Caco-2 (cell line): Measurements from ENCODE around the gene UFC1. TPM values are rescaled to one million over a fixed set of nuclear protein-coding genes. Genes with fewer than 3 reads are reported as not detected.

ENCODE experiments used
- BruUV-seq: library from RNA; stranded (reverse); fragments of 400-500 nt; replicated peaks from 2 replicates; lab custom pipeline; 2021; lab: Mats Ljungman, UMichigan
- CTCF ChIA-PET: fragments of 300-600 bp; sonication (Branson Sonifier 250); formaldehyde crosslinking; loops from one replicate; lab custom pipeline; 2022; ENCODE audit warnings: antibody characterized with exemption; lab: Charles Lee
- POLR2A ChIA-PET: fragments of 300-600 bp; sonication (Branson Sonifier 250); formaldehyde crosslinking; loops from one replicate; lab custom pipeline; 2022; ENCODE audit warnings: antibody characterized with exemption; lab: Charles Lee
- DNase-seq, 2 experiments: peaks; one replicate each; pipeline versions ENCODE4 v3.0.0 to v3.0.0-alpha.2; 2020 to 2022
- H3K27me3 ChIP-seq: replicated peaks from 2 replicates; pipeline ENCODE4 v1.6.0; 2011; ENCODE audit warnings: low read length; ENCODE audit not compliant: control insufficient read depth, insufficient read depth
- H3K36me3 ChIP-seq: 2 replicates; pipeline ENCODE4 v1.5.1; 2011; ENCODE audit warnings: low read length; ENCODE audit not compliant: control insufficient read depth, insufficient read depth
- H3K4me1 ChIP-seq: fragments of 250-450 bp; sonication (Bioruptor Pico); 2 replicates; pipeline ENCODE4 v1.5.1; 2020; ENCODE audit warnings: mild to moderate bottlenecking
- H3K4me3 ChIP-seq: 2 replicates; pipeline ENCODE4 v1.5.1; 2011; ENCODE audit warnings: low read depth, mild to moderate bottlenecking, control low read depth, low read length
- H3K9me3 ChIP-seq: fragments of 250-450 bp; sonication (Bioruptor Pico); 2 replicates; pipeline ENCODE4 v1.5.1; 2020; ENCODE audit warnings: mild to moderate bottlenecking, moderate library complexity
- H3K27ac Mint-ChIP-seq: one replicate; pipeline ENCODE4 v1.8.0; 2022; ENCODE audit warnings: mixed read lengths; ENCODE audit not compliant: unreplicated experiment
- H3K27me3 Mint-ChIP-seq: one replicate; pipeline ENCODE4 v1.8.0; 2022; ENCODE audit warnings: mixed read lengths; ENCODE audit not compliant: insufficient read depth, unreplicated experiment
- H3K36me3 Mint-ChIP-seq: one replicate; pipeline ENCODE4 v1.8.0; 2022; ENCODE audit warnings: mild to moderate bottlenecking, mixed read lengths; ENCODE audit not compliant: insufficient read depth, unreplicated experiment
- H3K4me1 Mint-ChIP-seq: one replicate; pipeline ENCODE4 v1.8.0; 2022; ENCODE audit warnings: low read depth, mixed read lengths; ENCODE audit not compliant: unreplicated experiment
- H3K4me3 Mint-ChIP-seq: one replicate; pipeline ENCODE4 v1.8.0; 2022; ENCODE audit warnings: mild to moderate bottlenecking, moderate library complexity, mixed read lengths; ENCODE audit not compliant: unreplicated experiment
- H3K9me3 Mint-ChIP-seq: one replicate; pipeline ENCODE4 v1.8.0; 2022; ENCODE audit warnings: mixed read lengths; ENCODE audit not compliant: unreplicated experiment
- intact Hi-C: fragments of 100-400 bp; cut with micrococcal nuclease; formaldehyde crosslinking; loops from one replicate; pipeline ENCODE4 v1.10.0; 2022; ENCODE audit not compliant: unreplicated experiment
- total RNA-seq: library from RNA; stranded (reverse); gene quantifications from 2 replicates; pipeline ENCODE4 v1.2.3, GENCODE V29; 2022
- TF ChIP-seq, protein P1 (sequence below), 2 experiments: fragments of 200-600 bp in 1 of 2; IDR thresholded peaks; 1 replicate in 1 of 2; 2 replicates in 1 of 2; pipeline versions ENCODE4 v1.5.1 to v1.8.0; 2011 to 2022; ENCODE audit warnings: antibody characterized with exemption in 1 of 2, control low read depth in 1 of 2, inconsistent platforms in 1 of 2, low read depth in 1 of 2, low read length in 1 of 2, mild to moderate bottlenecking in 1 of 2, moderate library complexity in 1 of 2; ENCODE audit not compliant: insufficient read depth in 1 of 2, severe bottlenecking in 1 of 2, unreplicated experiment in 1 of 2

The UFC1 gene
- total RNA-seq, 1 experiment from 2014 or later, result 98.2 TPM

GRCh38 chr1:161168906-161169305, 15.1 kb downstream of the UFC1 start:
- Mint-ChIP-seq H3K9me3 (no peaks in the 10 kb centered on the region), H3K4me3 (no peak overlapping the region), H3K36me3 (peaks cover 45% of the 10 kb centered on the region), H3K27ac (no peak overlapping the region), H3K27me3 (no peaks in the 10 kb centered on the region), H3K4me1 (no peaks in the 10 kb centered on the region)
- Histone ChIP-seq H3K9me3 (no peaks in the 10 kb centered on the region), H3K27me3 (no peaks in the 10 kb centered on the region), H3K36me3 (peaks cover 4% of the 10 kb centered on the region), H3K4me1 (peaks cover 3% of the 10 kb centered on the region; the same call in 1 of the 2 replicates), H3K4me3 (no peak overlapping the region)
- intact Hi-C loops, result no loop called here
- POLR2A ChIA-PET, result no interaction called here
- no TSS peak for BruUV-seq
- DNase-seq, result no peak
- CTCF ChIA-PET, result no interaction called here
- TF ChIP-seq, protein P1, sequence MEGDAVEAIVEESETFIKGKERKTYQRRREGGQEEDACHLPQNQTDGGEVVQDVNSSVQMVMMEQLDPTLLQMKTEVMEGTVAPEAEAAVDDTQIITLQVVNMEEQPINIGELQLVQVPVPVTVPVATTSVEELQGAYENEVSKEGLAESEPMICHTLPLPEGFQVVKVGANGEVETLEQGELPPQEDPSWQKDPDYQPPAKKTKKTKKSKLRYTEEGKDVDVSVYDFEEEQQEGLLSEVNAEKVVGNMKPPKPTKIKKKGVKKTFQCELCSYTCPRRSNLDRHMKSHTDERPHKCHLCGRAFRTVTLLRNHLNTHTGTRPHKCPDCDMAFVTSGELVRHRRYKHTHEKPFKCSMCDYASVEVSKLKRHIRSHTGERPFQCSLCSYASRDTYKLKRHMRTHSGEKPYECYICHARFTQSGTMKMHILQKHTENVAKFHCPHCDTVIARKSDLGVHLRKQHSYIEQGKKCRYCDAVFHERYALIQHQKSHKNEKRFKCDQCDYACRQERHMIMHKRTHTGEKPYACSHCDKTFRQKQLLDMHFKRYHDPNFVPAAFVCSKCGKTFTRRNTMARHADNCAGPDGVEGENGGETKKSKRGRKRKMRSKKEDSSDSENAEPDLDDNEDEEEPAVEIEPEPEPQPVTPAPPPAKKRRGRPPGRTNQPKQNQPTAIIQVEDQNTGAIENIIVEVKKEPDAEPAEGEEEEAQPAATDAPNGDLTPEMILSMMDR (IDR thresholded peaks at IDR 0.05; ENCODE audit: insufficient read depth in 1 of 2, low read depth in 1 of 2, low read length in 1 of 2, severe bottlenecking in 1 of 2, unreplicated experiment in 1 of 2), result no peak

DNA sequence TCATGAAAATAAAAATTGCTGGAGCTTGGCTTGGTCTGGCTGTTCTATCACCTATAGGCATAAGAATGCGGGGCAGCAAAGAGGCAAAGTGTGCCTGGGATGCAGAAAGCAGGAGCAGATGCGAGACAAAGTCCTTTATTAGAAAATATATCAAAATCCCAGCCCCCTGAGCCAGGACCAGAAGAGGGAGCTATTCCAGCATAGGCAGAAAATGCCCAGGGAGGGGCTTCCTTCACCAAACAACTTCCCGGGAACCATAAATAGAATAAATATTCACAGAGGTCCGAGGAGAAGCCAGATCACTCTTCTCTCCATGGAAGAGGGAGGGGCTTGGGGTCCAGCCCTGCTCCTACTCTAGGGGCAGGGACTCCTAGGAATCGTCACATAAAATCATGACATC, 17.4 kb downstream of the UFC1 start:
- Histone ChIP-seq H3K36me3 (peaks cover 6% of the 10 kb centered on the region), H3K27me3 (no peaks in the 10 kb centered on the region), H3K4me3 (no peak overlapping the region), H3K9me3 (no peaks in the 10 kb centered on the region), H3K4me1 (peaks cover 4% of the 10 kb centered on the region)
- ChIA-PET POLR2A (no interaction called here), CTCF (no interaction called here)
- no TSS peak for BruUV-seq
- H3K36me3 Mint-ChIP-seq, result peaks cover 60% of the 10 kb centered on the region
- H3K4me1 Mint-ChIP-seq, result peaks cover 10% of the 10 kb centered on the region
- no peaks in the 10 kb centered on the region for H3K27me3 Mint-ChIP-seq
- TF ChIP-seq, protein P1 (IDR thresholded peaks at IDR 0.05; ENCODE audit: insufficient read depth in 1 of 2, low read depth in 1 of 2, low read length in 1 of 2, severe bottlenecking in 1 of 2, unreplicated experiment in 1 of 2), result peak; percentile 14 to 40
- no peak overlapping the region for H3K27ac Mint-ChIP-seq
- H3K4me3 Mint-ChIP-seq, result no peak overlapping the region
- no peaks in the 10 kb centered on the region for H3K9me3 Mint-ChIP-seq
- intact Hi-C loops, result no loop called here
- DNase-seq, result no peak

DNA sequence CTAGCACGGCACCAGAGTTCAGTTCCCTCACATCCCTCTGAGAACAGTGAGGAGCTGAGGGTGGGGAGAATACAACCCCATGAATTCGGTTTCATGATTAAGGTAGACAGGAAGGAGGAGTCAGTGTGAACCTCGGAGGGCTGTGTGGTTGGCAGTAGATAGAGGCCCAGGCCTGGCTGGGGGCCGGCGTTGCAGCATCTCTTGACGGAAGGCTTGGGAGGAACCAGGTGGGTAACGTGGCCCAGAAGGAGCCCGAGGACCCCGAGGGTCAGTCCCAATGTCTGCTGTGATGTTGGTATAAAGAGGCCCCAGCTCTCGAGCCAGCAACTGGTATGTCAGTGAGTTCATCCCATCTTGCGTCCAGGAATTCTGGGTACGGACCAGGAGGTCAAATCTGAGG, 17.9 kb downstream of the UFC1 start:
- H3K4me1 ChIP-seq, result peaks cover 7% of the 10 kb centered on the region
- TF ChIP-seq, protein P1 (IDR thresholded peaks at IDR 0.05; ENCODE audit: insufficient read depth in 1 of 2, low read depth in 1 of 2, low read length in 1 of 2, severe bottlenecking in 1 of 2, unreplicated experiment in 1 of 2), result no peak
- CTCF ChIA-PET, result no interaction called here
- Mint-ChIP-seq H3K27me3 (no peaks in the 10 kb centered on the region), H3K27ac (no peak overlapping the region), H3K36me3 (peaks cover 60% of the 10 kb centered on the region), H3K9me3 (no peaks in the 10 kb centered on the region), H3K4me1 (peaks cover 14% of the 10 kb centered on the region), H3K4me3 (no peak overlapping the region)
- intact Hi-C loops, result no loop called here
- H3K27me3 ChIP-seq, result no peaks in the 10 kb centered on the region
- POLR2A ChIA-PET, result no interaction called here
- BruUV-seq, result no TSS peak
- H3K4me3 ChIP-seq, result no peak overlapping the region
- no peaks in the 10 kb centered on the region for H3K9me3 ChIP-seq
- no peak for DNase-seq
- peaks cover 6% of the 10 kb centered on the region for H3K36me3 ChIP-seq
